ENCODE data around the gene IFT81. TPM values are rescaled to one million over a fixed set of nuclear protein-coding genes. Genes with fewer than 3 reads are reported as not detected.

The IFT81 gene
- total and polyA plus RNA-seq, 2 donors from 2014 or later: 6.5 to 16.6 TPM

GRCh38 chr12:110176745-110177144 lies 52.6 kb downstream of the IFT81 start:
- Histone ChIP-seq H3K36me3 (ENCODE audit: control insufficient read depth in 2 of 3, insufficient read depth in 3 of 3, low read length in 3 of 3) (no peaks in the 10 kb centered on the region), H3K4me1 (ENCODE audit: control insufficient read depth in 2 of 3, insufficient read depth in 2 of 3, low read depth in 1 of 3, low read length in 3 of 3) (peaks cover 0 to 3% (median 0%) of the 10 kb centered on the region in 3 donors), H3K9me3 (ENCODE audit: control insufficient read depth in 2 of 3, insufficient read depth in 1 of 3, low read length in 3 of 3) (no peaks in the 10 kb centered on the region), H3K9ac (ENCODE audit: low read length in 3 of 3) (no peak overlapping the region), H3K27me3 (ENCODE audit: control insufficient read depth, insufficient read depth, low read length) (no peaks in the 10 kb centered on the region), H3K4me3 (ENCODE audit: low read length in 3 of 3) (no peak overlapping the region), H3K27ac (ENCODE audit: low read depth in 2 of 2, low read length in 2 of 2) (no peak overlapping the region)
- no peak for TF ChIP-seq CTCF (IDR thresholded peaks at IDR 0.05; ENCODE audit: borderline replicate concordance, extremely low read depth, insufficient read depth)
- DNase-seq: peak in 1 of 5 donors; percentile 27
- intact Hi-C loops (cut with DNase I): no loop called here
- FAIRE-seq: no peak

DNA sequence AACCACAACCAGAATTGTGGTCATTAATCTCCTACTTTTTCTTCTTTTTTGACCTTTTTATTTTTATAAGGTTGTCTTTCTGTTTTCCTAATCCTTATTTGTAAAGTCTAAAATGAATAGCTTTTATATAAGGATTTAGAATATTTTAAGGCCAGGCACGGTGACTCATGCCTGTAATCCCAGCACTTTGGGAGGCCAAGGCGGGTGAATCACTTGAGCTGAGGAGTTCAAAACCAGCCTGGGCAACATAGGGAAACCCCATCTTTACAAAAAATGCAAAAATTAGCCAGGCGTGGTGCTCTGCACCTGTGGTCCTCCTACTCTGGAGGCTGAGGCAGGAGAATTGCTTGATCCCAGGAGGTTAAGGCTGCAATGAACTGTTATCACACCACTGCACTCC lies 55.1 kb downstream of the IFT81 start:
- no peak overlapping the region for H3K9ac ChIP-seq (ENCODE audit: low read length in 3 of 3)
- TF ChIP-seq CTCF (IDR thresholded peaks at IDR 0.05; ENCODE audit: borderline replicate concordance, extremely low read depth, insufficient read depth): no peak
- peaks cover 4 to 6% (median 4%) of the 10 kb centered on the region in 3 donors for H3K36me3 ChIP-seq (ENCODE audit: control insufficient read depth in 2 of 3, insufficient read depth in 3 of 3, low read length in 3 of 3)
- no peak overlapping the region for H3K27ac ChIP-seq (ENCODE audit: low read depth in 2 of 2, low read length in 2 of 2)
- no peaks in the 10 kb centered on the region for H3K9me3 ChIP-seq (ENCODE audit: control insufficient read depth in 2 of 3, insufficient read depth in 1 of 3, low read length in 3 of 3)
- no peaks in the 10 kb centered on the region for H3K27me3 ChIP-seq (ENCODE audit: control insufficient read depth, insufficient read depth, low read length)
- DNase-seq (no peak), FAIRE-seq (no peak)
- H3K4me1 ChIP-seq (ENCODE audit: control insufficient read depth in 2 of 3, insufficient read depth in 2 of 3, low read depth in 1 of 3, low read length in 3 of 3): peaks cover 0 to 3% (median 0%) of the 10 kb centered on the region in 3 donors
- intact Hi-C loops (cut with DNase I): no loop called here
- no peak overlapping the region for H3K4me3 ChIP-seq (ENCODE audit: low read length in 3 of 3)

DNA sequence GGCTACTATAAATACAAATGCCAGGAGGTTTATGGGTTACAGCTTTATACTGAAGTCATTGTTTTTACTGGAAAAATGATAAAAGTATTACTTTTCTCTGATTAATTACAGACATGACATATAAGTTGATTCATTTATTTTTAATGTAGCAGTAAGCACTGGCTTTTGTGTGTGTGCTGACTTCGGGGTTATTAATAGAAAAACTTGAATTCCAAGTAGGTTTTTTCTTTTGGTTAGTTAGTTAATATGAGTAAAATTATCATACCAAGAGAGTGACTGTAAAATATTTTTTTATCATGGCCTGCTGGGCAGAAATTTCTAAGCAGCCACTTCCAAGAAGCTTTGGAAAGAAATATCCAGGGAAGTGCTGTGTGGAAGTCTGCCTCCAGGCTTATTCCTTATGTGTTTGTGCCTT lies 56.4 kb downstream of the IFT81 start:
- H3K4me3 ChIP-seq (ENCODE audit: low read length in 3 of 3): no peak overlapping the region
- FAIRE-seq (peak; percentile 23), DNase-seq (peak in 1 of 5 donors; percentile 50)
- intact Hi-C loops (cut with DNase I): no loop called here
- H3K36me3 ChIP-seq (ENCODE audit: control insufficient read depth in 2 of 3, insufficient read depth in 3 of 3, low read length in 3 of 3): peaks cover 7 to 11% (median 10%) of the 10 kb centered on the region in 3 donors
- no peak for TF ChIP-seq CTCF (IDR thresholded peaks at IDR 0.05; ENCODE audit: borderline replicate concordance, extremely low read depth, insufficient read depth)
- H3K9me3 ChIP-seq (ENCODE audit: control insufficient read depth in 2 of 3, insufficient read depth in 1 of 3, low read length in 3 of 3): no peaks in the 10 kb centered on the region
- no peaks in the 10 kb centered on the region for H3K27me3 ChIP-seq (ENCODE audit: control insufficient read depth, insufficient read depth, low read length)
- H3K27ac ChIP-seq (ENCODE audit: low read depth in 2 of 2, low read length in 2 of 2): no peak overlapping the region
- H3K9ac ChIP-seq (ENCODE audit: low read length in 3 of 3): no peak overlapping the region
- H3K4me1 ChIP-seq (ENCODE audit: control insufficient read depth in 2 of 3, insufficient read depth in 2 of 3, low read depth in 1 of 3, low read length in 3 of 3): peaks cover 0 to 3% (median 0%) of the 10 kb centered on the region in 3 donors

DNA sequence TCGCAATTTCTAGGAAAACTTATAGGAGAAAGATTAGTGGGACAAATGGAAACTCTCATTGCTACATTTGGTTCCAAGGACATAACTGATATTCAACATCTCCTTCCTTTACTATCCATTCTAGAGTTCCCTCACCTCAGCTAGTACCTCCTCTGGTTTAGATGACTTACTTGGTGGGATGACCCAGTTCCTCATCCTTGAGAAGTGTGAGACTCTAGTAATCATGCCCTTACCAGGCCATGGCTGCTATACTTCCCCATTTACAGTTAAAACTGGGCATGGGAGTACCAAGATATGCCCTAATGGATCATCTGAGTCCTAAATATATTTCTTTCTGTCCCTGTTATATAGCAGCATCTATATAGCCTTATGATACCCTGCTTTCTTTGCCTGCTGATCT lies 58.1 kb downstream of the IFT81 start:
- FAIRE-seq: no peak
- peaks cover 7 to 11% (median 10%) of the 10 kb centered on the region in 3 donors for H3K36me3 ChIP-seq (ENCODE audit: control insufficient read depth in 2 of 3, insufficient read depth in 3 of 3, low read length in 3 of 3)

More for the DNA sequence above, 58.1 kb downstream of the IFT81 start:
- TF ChIP-seq CTCF (IDR thresholded peaks at IDR 0.05; ENCODE audit: borderline replicate concordance, extremely low read depth, insufficient read depth): no peak
- H3K4me1 ChIP-seq (ENCODE audit: control insufficient read depth in 2 of 3, insufficient read depth in 2 of 3, low read depth in 1 of 3, low read length in 3 of 3): peaks cover 0 to 3% (median 0%) of the 10 kb centered on the region in 3 donors
- no peak overlapping the region for H3K9ac ChIP-seq (ENCODE audit: low read length in 3 of 3)
- DNase-seq: no peak
- no peak overlapping the region for H3K27ac ChIP-seq (ENCODE audit: low read depth in 2 of 2, low read length in 2 of 2)
- intact Hi-C loops (cut with DNase I): no loop called here
- H3K27me3 ChIP-seq (ENCODE audit: control insufficient read depth, insufficient read depth, low read length): no peaks in the 10 kb centered on the region
- peaks cover 0 to 9% (median 2%) of the 10 kb centered on the region in 3 donors for H3K9me3 ChIP-seq (ENCODE audit: control insufficient read depth in 2 of 3, insufficient read depth in 1 of 3, low read length in 3 of 3)
- H3K4me3 ChIP-seq (ENCODE audit: low read length in 3 of 3): no peak overlapping the region

Data from kidney (tissue), 14 donors.